OCI-LY3 (cell line): Measurements from ENCODE around the gene IRAK2.

Source experiments
- H2AFZ ChIP-seq: fragments of 200-600, 300-600 bp; shearing (Covaris generic); 2 replicates; pipeline ENCODE4 v1.6.0; 2014; ENCODE audit warnings: antibody characterized with exemption, low read depth, low read length
- H3K27ac ChIP-seq: fragments of 200-600, 300-600 bp; sonication (generic); 2 replicates; pipeline ENCODE4 v1.5.1; 2014; ENCODE audit warnings: mild to moderate bottlenecking, low read length, moderate library complexity, mixed read lengths
- H3K27me3 ChIP-seq: fragments of 200-600, 300-600 bp; sonication (generic); 2 replicates; pipeline ENCODE4 v1.6.1; 2014; ENCODE audit warnings: low read depth, low read length, mixed read lengths
- H3K36me3 ChIP-seq: fragments of 200-600, 300-600 bp; sonication (generic); replicated peaks from 2 replicates; pipeline ENCODE3; 2014; ENCODE audit warnings: low read depth, low read length, mixed read lengths
- H3K4me1 ChIP-seq: fragments of 300-600, 200-600 bp; sonication (generic); 2 replicates; pipeline ENCODE4 v1.6.1; 2014; ENCODE audit warnings: low read length, mixed read lengths
- H3K4me2 ChIP-seq: fragments of 200-600, 300-600 bp; sonication (generic); 2 replicates; pipeline ENCODE4 v1.6.1; 2014; ENCODE audit warnings: low read length, mixed read lengths
- H3K4me3 ChIP-seq: fragments of 300-600, 200-600 bp; sonication (generic); 2 replicates; pipeline ENCODE4 v1.5.1; 2014; ENCODE audit warnings: antibody characterized with exemption, mild to moderate bottlenecking, low read length, moderate library complexity
- H3K79me2 ChIP-seq: fragments of 300-600, 200-600 bp; shearing (Covaris generic); 2 replicates; pipeline ENCODE4 v1.6.1; 2014; ENCODE audit warnings: mild to moderate bottlenecking, low read length, mixed read lengths
- H3K9ac ChIP-seq: fragments of 300-600, 200-600 bp; shearing (Covaris generic); 2 replicates; pipeline ENCODE4 v1.6.0; 2014; ENCODE audit warnings: mild to moderate bottlenecking, low read length, moderate library complexity
- H3K9me3 ChIP-seq: fragments of 200-600, 300-600 bp; shearing (Covaris generic); 2 replicates; pipeline ENCODE4 v1.6.1; 2014; ENCODE audit warnings: low read length, mixed read lengths; ENCODE audit not compliant: insufficient read depth
- H4K20me1 ChIP-seq: fragments of 200-600, 300-600 bp; sonication (generic); 2 replicates; pipeline ENCODE4 v1.6.1; 2016; ENCODE audit warnings: low read length, mixed read lengths; ENCODE audit not compliant: insufficient read depth
- CTCF ChIP-seq: fragments of 200-600, 300-600 bp; sonication (generic); IDR thresholded peaks from 2 replicates; pipeline ENCODE4 v1.5.1; 2014; ENCODE audit warnings: antibody characterized with exemption, low read length, low read depth
- EZH2phosphoT487 ChIP-seq: fragments of 200-600 bp; shearing (Covaris generic); IDR thresholded peaks from 2 replicates; pipeline ENCODE4 v1.6.1; 2018; ENCODE audit warnings: antibody characterized with exemption, mixed run types, low read depth

Gene IRAK2

GRCh38 chr3:10198761-10199649 lies 34.3 kb downstream of the IRAK2 start:
- Histone ChIP-seq H3K27ac (peak overlapping the region; percentile 61), H3K9ac (peak overlapping the region; percentile 36; the same call in 1 of the 2 replicates), H3K9me3 (no peaks in the 10 kb centered on the region), H3K27me3 (no peaks in the 10 kb centered on the region), H3K4me3 (peak overlapping the region; percentile 3; the same call in 1 of the 2 replicates), H2AFZ (peak overlapping the region; percentile 59; the same call in 1 of the 2 replicates), H3K36me3 (no peaks in the 10 kb centered on the region), H3K4me1 (peaks cover 50% of the 10 kb centered on the region), H3K4me2 (peak overlapping the region; percentile 43), H3K79me2 (no peaks in the 10 kb centered on the region), H4K20me1 (no peaks in the 10 kb centered on the region)
- TF ChIP-seq CTCF (no peak), EZH2phosphoT487 (no peak)

GRCh38 chr3:10204921-10205320 lies 40.2 kb downstream of the IRAK2 start:
- no peak overlapping the region for H3K27ac ChIP-seq
- H3K27me3 ChIP-seq = no peaks in the 10 kb centered on the region
- H3K9me3 ChIP-seq = no peaks in the 10 kb centered on the region
- TF ChIP-seq EZH2phosphoT487 = no peak
- no peak for TF ChIP-seq CTCF
- no peaks in the 10 kb centered on the region for H4K20me1 ChIP-seq
- no peaks in the 10 kb centered on the region for H3K79me2 ChIP-seq
- no peak overlapping the region for H3K4me3 ChIP-seq
- H2AFZ ChIP-seq = no peak overlapping the region
- no peak overlapping the region for H3K4me2 ChIP-seq
- H3K9ac ChIP-seq = no peak overlapping the region
- H3K4me1 ChIP-seq = peaks cover 7% of the 10 kb centered on the region; the same call in 1 of the 2 replicates
- no peaks in the 10 kb centered on the region for H3K36me3 ChIP-seq

- no peaks in the 10 kb centered on the region for H4K20me1 ChIP-seq
- no peaks in the 10 kb centered on the region for H3K9me3 ChIP-seq
- H3K4me1 ChIP-seq = peaks cover 6% of the 10 kb centered on the region; the same call in 1 of the 2 replicates
- H3K36me3 ChIP-seq = no peaks in the 10 kb centered on the region
- TF ChIP-seq EZH2phosphoT487 (no peak), CTCF (no peak)
- H3K4me3 ChIP-seq = no peak overlapping the region
- H3K27me3 ChIP-seq = no peaks in the 10 kb centered on the region
- H3K27ac ChIP-seq = no peak overlapping the region
- H3K4me2 ChIP-seq = no peak overlapping the region
- H3K79me2 ChIP-seq = no peaks in the 10 kb centered on the region
- no peak overlapping the region for H3K9ac ChIP-seq
- H2AFZ ChIP-seq = no peak overlapping the region
Measured at GRCh38 chr3:10205451-10206165, 40.9 kb downstream of the IRAK2 start.

GRCh38 chr3:10206166-10206511 lies 41.4 kb downstream of the IRAK2 start:
- no peak overlapping the region for H3K4me3 ChIP-seq
- H4K20me1 ChIP-seq = no peaks in the 10 kb centered on the region
- no peaks in the 10 kb centered on the region for H3K36me3 ChIP-seq
- H3K4me2 ChIP-seq = no peak overlapping the region
- 0 out of 2 replicates have a peak, but pooled peaks cover under 1% of the 10 kb centered on the region for H3K4me1 ChIP-seq
- no peak overlapping the region for H2AFZ ChIP-seq
- H3K27ac ChIP-seq = no peak overlapping the region
- H3K27me3 ChIP-seq = no peaks in the 10 kb centered on the region
- no peaks in the 10 kb centered on the region for H3K79me2 ChIP-seq
- TF ChIP-seq EZH2phosphoT487 (no peak), CTCF (no peak)
- H3K9ac ChIP-seq = no peak overlapping the region
- no peaks in the 10 kb centered on the region for H3K9me3 ChIP-seq
